K562 (cell line): ENCODE measurements around the gene ANKRD27. TPM values are rescaled to one million over a fixed set of nuclear protein-coding genes. Genes with fewer than 3 reads are reported as not detected.

Experiments
- ARID1B ChIP-seq: fragments of 450-650 bp; IDR thresholded peaks from 2 replicates; pipeline ENCODE4 v1.6.1; 2016; ENCODE audit warnings: antibody characterized with exemption, mild to moderate bottlenecking, inconsistent platforms
- CBFA2T2 ChIP-seq: fragments of 450-650 bp; conservative IDR thresholded peaks from 2 replicates; pipeline ENCODE4 v1.6.1; 2017; ENCODE audit warnings: mild to moderate bottlenecking
- EGR1 ChIP-seq: fragments of 450-650 bp; conservative IDR thresholded peaks from 2 replicates; pipeline ENCODE4 v1.6.1; 2017; ENCODE audit warnings: mild to moderate bottlenecking
- EZH2 ChIP-seq: IDR thresholded peaks from 2 replicates; pipeline ENCODE4 v1.6.1; 2012; ENCODE audit warnings: low read depth, mild to moderate bottlenecking, inconsistent platforms, low read length, borderline replicate concordance
- GATA2 ChIP-seq: sonication (generic); formaldehyde crosslinking; IDR thresholded peaks from 2 replicates; pipeline ENCODE4 v1.4.0; 2020; ENCODE audit warnings: mild to moderate bottlenecking, missing genetic modification reagents
- GATAD2A ChIP-seq: fragments of 450-650 bp; IDR thresholded peaks from 2 replicates; pipeline ENCODE4 v1.6.1; 2017
- IRF2 ChIP-seq: sonication (generic); formaldehyde crosslinking; IDR thresholded peaks from 2 replicates; pipeline ENCODE4 v1.8.1; 2022; ENCODE audit warnings: mild to moderate bottlenecking, missing genetic modification reagents
- KLF1 ChIP-seq: fragments of 450-650 bp; IDR thresholded peaks from 2 replicates; pipeline ENCODE4 v1.6.1; 2016; ENCODE audit warnings: missing genetic modification characterization, missing compliant biosample characterization
- NEUROD1 ChIP-seq: fragments of 150-350 bp; IDR thresholded peaks from 2 replicates; pipeline ENCODE4 v1.6.1; 2014; ENCODE audit warnings: borderline replicate concordance, low read length, low read depth; ENCODE audit not compliant: partially characterized antibody
- PHB2 ChIP-seq: fragments of 450-650 bp; IDR thresholded peaks from 2 replicates; pipeline ENCODE4 v1.6.1; 2017; ENCODE audit warnings: low read depth
- RBM39 ChIP-seq: fragments of 200-400 bp; formaldehyde crosslinking; optimal IDR thresholded peaks from 2 replicates; pipeline ENCODE3; 2018; ENCODE audit warnings: low read depth, low read length
- TAL1 ChIP-seq: fragments of 450-650 bp; IDR thresholded peaks from 2 replicates; pipeline ENCODE4 v1.6.1; 2016; ENCODE audit warnings: mild to moderate bottlenecking
- ZC3H4 ChIP-seq: sonication (generic); formaldehyde crosslinking; IDR thresholded peaks from 2 replicates; pipeline ENCODE4 v1.9.0; 2021; ENCODE audit warnings: missing genetic modification reagents, borderline replicate concordance
- ZC3H8 ChIP-seq: fragments of 450-650 bp; IDR thresholded peaks from 2 replicates; pipeline ENCODE4 v1.6.1; 2017
- ZFX ChIP-seq: sonication (generic); formaldehyde crosslinking; IDR thresholded peaks from 2 replicates; pipeline ENCODE4 v1.8.0; 2022; ENCODE audit warnings: mild to moderate bottlenecking, missing genetic modification reagents, moderate library complexity
- ZKSCAN8 ChIP-seq: fragments of 200-800 bp; sonication (Bioruptor generic); IDR thresholded peaks from 2 replicates; pipeline ENCODE4 v1.6.1; 2016; ENCODE audit warnings: missing genetic modification characterization, missing compliant biosample characterization
- ZNF121 ChIP-seq: sonication (generic); formaldehyde crosslinking; conservative IDR thresholded peaks from 2 replicates; pipeline ENCODE4 v1.8.0; 2022; ENCODE audit warnings: missing genetic modification reagents
- polyA plus RNA-seq, 8 experiments: library from polyadenylated mRNA; depleted of rRNA in 4 of 8; stranded (reverse) in 5 of 8; unstranded in 3 of 8; fragments of >200 nt; fragmentation: Nextera tagmentation in 2 of 8; fragmentation: Illumina TruSeq in 1 of 8; extraction: Ambion mirVana in 2 of 8; extraction: Trizol in 1 of 8; gene quantifications; 2 replicates each; pipeline versions ENCODE4 v1.2.1 to v1.2.3, GENCODE V29; 2011 to 2014; ENCODE audit warnings: inconsistent platforms in 1 of 8, missing spikeins in 1 of 8
- total RNA-seq, 7 experiments: library from RNA; depleted of rRNA in 6 of 7; stranded (reverse); fragments of >200 nt in 6 of 7; fragmentation: Illumina TruSeq in 2 of 7; extraction: Trizol in 2 of 7; gene quantifications; 2 replicates each; pipeline versions ENCODE4 v1.2.1 to v1.2.3, GENCODE V29; 2011 to 2021; ENCODE audit warnings: low replicate concordance in 1 of 7
- TF ChIP-seq, protein P1 (sequence below): fragments of 250-450 bp; sonication (Bioruptor Pico); IDR thresholded peaks from 2 replicates; pipeline ENCODE4 v1.5.0; 2021; ENCODE audit warnings: mild to moderate bottlenecking, moderate library complexity
- TF ChIP-seq, protein P2 (sequence below): fragments of 450-650 bp; IDR thresholded peaks from 2 replicates; pipeline ENCODE4 v1.6.1; 2018; ENCODE audit not compliant: partially characterized antibody
- TF ChIP-seq, protein P3 (sequence below): sonication (generic); formaldehyde crosslinking; IDR thresholded peaks from 2 replicates; pipeline ENCODE4 v1.8.0; 2023; ENCODE audit warnings: mild to moderate bottlenecking, missing genetic modification reagents

Gene ANKRD27
- total and polyA plus RNA-seq, 9 of the 15 experiments (the other 6 are each of a cell fraction or from before 2014, with no cell fraction given) = 5.3 to 71.3 (median 54.2) TPM

DNA sequence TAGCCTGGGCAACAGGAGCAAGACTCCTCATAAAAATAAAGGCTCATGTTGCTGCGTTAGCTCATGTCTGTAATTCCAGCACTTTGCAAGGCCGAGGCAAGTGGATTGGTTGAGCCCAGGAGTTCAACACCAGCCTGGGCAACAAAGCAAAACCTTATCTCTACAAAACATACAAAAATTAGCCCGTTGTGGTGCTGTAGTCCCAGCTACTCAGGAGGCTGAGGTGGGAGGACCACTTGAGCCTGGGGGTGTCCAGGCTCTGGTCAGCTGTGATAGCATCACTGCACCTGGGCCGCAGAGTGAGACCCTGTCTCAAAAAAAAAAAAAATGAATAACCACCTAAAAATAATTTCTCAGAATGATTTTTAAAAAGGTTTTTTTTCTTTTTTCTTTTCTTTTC, 12.7 kb upstream of the ANKRD27 start (continued):
- TF ChIP-seq ZKSCAN8 = no peak
- TF ChIP-seq ZNF121 (CRISPR knock-in tag) = peak; percentile 74
- no peak for TF ChIP-seq GATAD2A
- TF ChIP-seq TAL1 = peak; percentile 78
- no peak for TF ChIP-seq ZC3H8
- peak; percentile 7; the same call in 1 of the 2 replicates for TF ChIP-seq PHB2
- TF ChIP-seq, protein P1, sequence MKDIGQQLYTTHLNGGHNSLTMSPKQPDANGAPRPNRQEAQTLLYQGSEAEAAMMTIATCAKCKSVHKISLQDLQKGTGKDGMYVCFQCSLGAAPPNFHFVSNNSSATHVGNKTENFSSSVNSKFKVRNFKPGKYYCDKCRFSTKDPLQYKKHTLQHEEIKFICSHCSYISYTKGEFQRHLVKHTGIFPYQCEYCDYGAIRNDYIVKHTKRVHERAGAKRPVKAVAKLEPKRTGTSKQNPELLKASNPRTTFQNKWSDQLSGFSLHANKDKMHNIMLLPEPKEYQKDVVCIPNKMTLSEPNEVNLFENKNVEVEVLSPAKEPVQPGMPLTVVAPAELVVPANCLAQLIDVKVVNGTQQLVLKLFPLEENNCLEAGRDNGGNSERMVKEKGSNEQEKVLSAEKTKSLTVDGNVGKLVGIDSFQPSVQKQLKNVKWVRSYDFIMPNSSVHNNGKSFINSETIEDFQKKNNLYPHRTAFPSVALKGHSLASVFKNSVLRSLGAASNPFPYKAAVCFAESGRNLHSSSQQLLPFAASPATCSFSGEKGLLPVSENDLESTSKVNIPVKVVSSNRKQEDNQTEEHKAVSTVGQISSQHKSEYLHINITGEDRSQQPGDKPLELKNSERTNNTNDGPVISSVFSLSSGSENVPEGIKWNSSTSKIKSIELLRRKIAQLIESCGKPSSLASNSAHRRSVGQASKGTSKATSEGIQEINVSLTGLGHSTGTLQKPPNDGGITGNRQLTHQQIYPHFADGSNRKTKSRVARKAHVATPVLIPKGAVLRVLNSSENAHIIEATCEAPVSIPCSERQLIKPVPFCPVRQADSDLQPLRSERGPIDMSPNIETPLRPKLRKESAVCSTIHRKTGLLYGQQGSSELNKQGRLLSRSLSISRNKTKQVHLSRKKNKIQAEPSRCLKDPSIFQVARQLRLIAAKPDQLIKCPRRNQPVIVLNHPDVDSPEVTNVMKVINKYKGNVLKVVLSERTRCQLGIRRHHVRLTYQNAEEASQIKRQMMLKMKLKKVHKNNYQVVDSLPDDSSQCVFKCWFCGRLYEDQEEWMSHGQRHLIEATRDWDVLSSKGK (CRISPR knock-in tag) = no peak
- no peak for TF ChIP-seq KLF1 (tag)
- peak; percentile 43; the same call in 1 of the 2 replicates for TF ChIP-seq EGR1
- peak; percentile 55; the same call in 1 of the 2 replicates for TF ChIP-seq GATA2 (CRISPR knock-in tag)
- TF ChIP-seq, protein P2, sequence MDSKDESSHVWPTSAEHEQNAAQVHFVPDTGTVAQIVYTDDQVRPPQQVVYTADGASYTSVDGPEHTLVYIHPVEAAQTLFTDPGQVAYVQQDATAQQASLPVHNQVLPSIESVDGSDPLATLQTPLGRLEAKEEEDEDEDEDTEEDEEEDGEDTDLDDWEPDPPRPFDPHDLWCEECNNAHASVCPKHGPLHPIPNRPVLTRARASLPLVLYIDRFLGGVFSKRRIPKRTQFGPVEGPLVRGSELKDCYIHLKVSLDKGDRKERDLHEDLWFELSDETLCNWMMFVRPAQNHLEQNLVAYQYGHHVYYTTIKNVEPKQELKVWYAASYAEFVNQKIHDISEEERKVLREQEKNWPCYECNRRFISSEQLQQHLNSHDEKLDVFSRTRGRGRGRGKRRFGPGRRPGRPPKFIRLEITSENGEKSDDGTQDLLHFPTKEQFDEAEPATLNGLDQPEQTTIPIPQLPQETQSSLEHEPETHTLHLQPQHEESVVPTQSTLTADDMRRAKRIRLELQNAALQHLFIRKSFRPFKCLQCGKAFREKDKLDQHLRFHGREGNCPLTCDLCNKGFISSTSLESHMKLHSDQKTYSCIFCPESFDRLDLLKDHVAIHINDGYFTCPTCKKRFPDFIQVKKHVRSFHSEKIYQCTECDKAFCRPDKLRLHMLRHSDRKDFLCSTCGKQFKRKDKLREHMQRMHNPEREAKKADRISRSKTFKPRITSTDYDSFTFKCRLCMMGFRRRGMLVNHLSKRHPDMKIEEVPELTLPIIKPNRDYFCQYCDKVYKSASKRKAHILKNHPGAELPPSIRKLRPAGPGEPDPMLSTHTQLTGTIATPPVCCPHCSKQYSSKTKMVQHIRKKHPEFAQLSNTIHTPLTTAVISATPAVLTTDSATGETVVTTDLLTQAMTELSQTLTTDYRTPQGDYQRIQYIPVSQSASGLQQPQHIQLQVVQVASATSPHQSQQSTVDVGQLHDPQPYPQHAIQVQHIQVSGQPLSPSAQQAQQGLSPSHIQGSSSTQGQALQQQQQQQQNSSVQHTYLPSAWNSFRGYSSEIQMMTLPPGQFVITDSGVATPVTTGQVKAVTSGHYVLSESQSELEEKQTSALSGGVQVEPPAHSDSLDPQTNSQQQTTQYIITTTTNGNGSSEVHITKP = peak; percentile 94
- TF ChIP-seq, protein P3, sequence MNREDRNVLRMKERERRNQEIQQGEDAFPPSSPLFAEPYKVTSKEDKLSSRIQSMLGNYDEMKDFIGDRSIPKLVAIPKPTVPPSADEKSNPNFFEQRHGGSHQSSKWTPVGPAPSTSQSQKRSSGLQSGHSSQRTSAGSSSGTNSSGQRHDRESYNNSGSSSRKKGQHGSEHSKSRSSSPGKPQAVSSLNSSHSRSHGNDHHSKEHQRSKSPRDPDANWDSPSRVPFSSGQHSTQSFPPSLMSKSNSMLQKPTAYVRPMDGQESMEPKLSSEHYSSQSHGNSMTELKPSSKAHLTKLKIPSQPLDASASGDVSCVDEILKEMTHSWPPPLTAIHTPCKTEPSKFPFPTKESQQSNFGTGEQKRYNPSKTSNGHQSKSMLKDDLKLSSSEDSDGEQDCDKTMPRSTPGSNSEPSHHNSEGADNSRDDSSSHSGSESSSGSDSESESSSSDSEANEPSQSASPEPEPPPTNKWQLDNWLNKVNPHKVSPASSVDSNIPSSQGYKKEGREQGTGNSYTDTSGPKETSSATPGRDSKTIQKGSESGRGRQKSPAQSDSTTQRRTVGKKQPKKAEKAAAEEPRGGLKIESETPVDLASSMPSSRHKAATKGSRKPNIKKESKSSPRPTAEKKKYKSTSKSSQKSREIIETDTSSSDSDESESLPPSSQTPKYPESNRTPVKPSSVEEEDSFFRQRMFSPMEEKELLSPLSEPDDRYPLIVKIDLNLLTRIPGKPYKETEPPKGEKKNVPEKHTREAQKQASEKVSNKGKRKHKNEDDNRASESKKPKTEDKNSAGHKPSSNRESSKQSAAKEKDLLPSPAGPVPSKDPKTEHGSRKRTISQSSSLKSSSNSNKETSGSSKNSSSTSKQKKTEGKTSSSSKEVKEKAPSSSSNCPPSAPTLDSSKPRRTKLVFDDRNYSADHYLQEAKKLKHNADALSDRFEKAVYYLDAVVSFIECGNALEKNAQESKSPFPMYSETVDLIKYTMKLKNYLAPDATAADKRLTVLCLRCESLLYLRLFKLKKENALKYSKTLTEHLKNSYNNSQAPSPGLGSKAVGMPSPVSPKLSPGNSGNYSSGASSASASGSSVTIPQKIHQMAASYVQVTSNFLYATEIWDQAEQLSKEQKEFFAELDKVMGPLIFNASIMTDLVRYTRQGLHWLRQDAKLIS (CRISPR knock-in tag) = no peak
- no peak for TF ChIP-seq NEUROD1
- TF ChIP-seq ZFX (CRISPR knock-in tag) = peak; percentile 48
- TF ChIP-seq EZH2 = no peak
- TF ChIP-seq ARID1B = peak; percentile 85
- no peak for TF ChIP-seq IRF2
- TF ChIP-seq ZC3H4 (CRISPR knock-in tag) = no peak
- TF ChIP-seq RBM39 = no peak
- peak; percentile 86 for TF ChIP-seq CBFA2T2
